Kidney (tissue), 14 donors: ENCODE data around the gene PIAS2. TPM values are rescaled to one million over a fixed set of nuclear protein-coding genes. Genes with fewer than 3 reads are reported as not detected.

ENCODE experiments used
- DNase-seq, 5 donors: peaks; one replicate each; pipeline ENCODE4 v3.0.0-alpha.2; 2013 to 2020
- FAIRE-seq: peaks from 2 replicates; lab custom pipeline; 2012; peaks lifted over from hg19 to GRCh38; lab: Jason Lieb, UNC
- H3K27ac ChIP-seq, 2 donors: one replicate each; pipeline ENCODE4 v1.7.0; 2013; ENCODE audit warnings: low read depth in 2 of 2, low read length in 2 of 2, inconsistent platforms in 1 of 2
- H3K27me3 ChIP-seq: one replicate; pipeline ENCODE4 v1.7.1; 2013; ENCODE audit warnings: low read length, inconsistent platforms; ENCODE audit not compliant: control insufficient read depth, insufficient read depth
- H3K36me3 ChIP-seq, 3 donors: one replicate each; pipeline versions ENCODE4 v1.7.0 to v1.7.1; 2013; ENCODE audit warnings: low read length in 3 of 3, control low read depth in 1 of 3, inconsistent platforms in 1 of 3; ENCODE audit not compliant: insufficient read depth in 3 of 3, control insufficient read depth in 2 of 3
- H3K4me1 ChIP-seq, 3 donors: one replicate each; pipeline versions ENCODE4 v1.7.0 to v1.7.1; 2013; ENCODE audit warnings: low read length in 3 of 3, inconsistent platforms in 1 of 3, low read depth in 1 of 3; ENCODE audit not compliant: control insufficient read depth in 2 of 3, insufficient read depth in 2 of 3
- H3K4me3 ChIP-seq, 3 donors: one replicate each; pipeline versions ENCODE4 v1.7.0 to v1.8.1; 2013; ENCODE audit warnings: low read length in 3 of 3, control low read depth in 1 of 3, inconsistent platforms in 1 of 3
- H3K9ac ChIP-seq, 3 donors: one replicate each; pipeline versions ENCODE4 v1.7.0 to v1.7.1; 2013; ENCODE audit warnings: low read length in 3 of 3, control low read depth in 1 of 3, inconsistent platforms in 1 of 3
- H3K9me3 ChIP-seq, 3 donors: one replicate each; pipeline versions ENCODE4 v1.7.0 to v1.7.1; 2013; ENCODE audit warnings: low read length in 3 of 3, control low read depth in 1 of 3, inconsistent platforms in 1 of 3; ENCODE audit not compliant: control insufficient read depth in 2 of 3, insufficient read depth in 1 of 3
- CTCF ChIP-seq: IDR thresholded peaks from 3 replicates; pipeline ENCODE4 v1.5.1; 2012; ENCODE audit warnings: mild to moderate bottlenecking, moderate library complexity, borderline replicate concordance; ENCODE audit not compliant: insufficient read depth; ENCODE audit errors: extremely low read depth
- intact Hi-C: fragments of 100-400 bp; cut with DNase I; formaldehyde crosslinking; loops from one replicate; pipeline ENCODE4 v1.11.1; 2022
- polyA plus RNA-seq: library from polyadenylated mRNA; stranded (reverse); fragments of 350-450 nt; fragmentation: Illumina TruSeq; extraction: RNeasy Lipid Tissue Mini Kit (QIAGEN cat#74804); gene quantifications from one replicate; pipeline ENCODE4 v1.2.3, GENCODE V29; 2014; ENCODE audit warnings: low read depth, low replicate concordance; ENCODE audit not compliant: insufficient read depth
- total RNA-seq: library from RNA; stranded (reverse); fragmentation: NEBNext Ultra II Directional; extraction: Animal tissue kit (Norgen Biotek cat#: 25700); gene quantifications from one replicate; pipeline ENCODE4 v1.2.1, GENCODE V29; 2021
- donor health status: control.
- donor health status: control.
- donor health status: control.
- donor health status: control.
- donor health status: control.
- donor health status: DM: yes; HTN: yes; CAD: no.
- donor health status: Normal renal cell carcinoma (clear cell type).

PIAS2 gene
- total and polyA plus RNA-seq, 2 donors from 2014 or later: 9.9 to 41.2 TPM

GRCh38 chr18:46883180-46883579 is 34.1 kb downstream of the PIAS2 start:
- Histone ChIP-seq H3K9me3 (peaks cover 0 to 2% (median 0%) of the 10 kb centered on the region in 3 donors), H3K36me3 (peaks cover 0 to under 1% (median 0%) of the 10 kb centered on the region in 3 donors), H3K4me1 (no peaks in the 10 kb centered on the region), H3K9ac (no peak overlapping the region), H3K27me3 (no peaks in the 10 kb centered on the region), H3K4me3 (no peak overlapping the region), H3K27ac (no peak overlapping the region)
- DNase-seq (no peak), FAIRE-seq (no peak)
- no peak for TF ChIP-seq CTCF
- intact Hi-C loops: no loop called here

GRCh38 chr18:46877329-46877987 is 39.8 kb downstream of the PIAS2 start:
- H3K27ac ChIP-seq: no peak overlapping the region
- no peaks in the 10 kb centered on the region for H3K27me3 ChIP-seq
- FAIRE-seq (no peak), DNase-seq (no peak)
- no peak overlapping the region for H3K9ac ChIP-seq
- H3K4me1 ChIP-seq: no peaks in the 10 kb centered on the region
- H3K36me3 ChIP-seq: peaks cover 0 to 9% (median 0%) of the 10 kb centered on the region in 3 donors
- intact Hi-C loops: no loop called here
- peaks cover 0 to 5% (median 0%) of the 10 kb centered on the region in 3 donors for H3K9me3 ChIP-seq
- no peak for TF ChIP-seq CTCF
- no peak overlapping the region for H3K4me3 ChIP-seq

- intact Hi-C loops: no loop called here
- Histone ChIP-seq H3K36me3 (no peaks in the 10 kb centered on the region), H3K4me1 (no peaks in the 10 kb centered on the region), H3K9ac (no peak overlapping the region), H3K27me3 (no peaks in the 10 kb centered on the region), H3K4me3 (no peak overlapping the region), H3K27ac (no peak overlapping the region), H3K9me3 (peaks cover 0 to 16% (median 0%) of the 10 kb centered on the region in 3 donors)
- no peak for DNase-seq
- no peak for FAIRE-seq
- TF ChIP-seq CTCF: no peak
Measured at GRCh38 chr18:46868169-46868921, 49.0 kb downstream of the PIAS2 start.
